NCI-H510A (cell line): ENCODE data around the gene SH2D2A.

Experiments
- DNase-seq: peaks from one replicate; lab custom pipeline; 2025; lab: John Stamatoyannopoulos, UW

Gene SH2D2A

DNA sequence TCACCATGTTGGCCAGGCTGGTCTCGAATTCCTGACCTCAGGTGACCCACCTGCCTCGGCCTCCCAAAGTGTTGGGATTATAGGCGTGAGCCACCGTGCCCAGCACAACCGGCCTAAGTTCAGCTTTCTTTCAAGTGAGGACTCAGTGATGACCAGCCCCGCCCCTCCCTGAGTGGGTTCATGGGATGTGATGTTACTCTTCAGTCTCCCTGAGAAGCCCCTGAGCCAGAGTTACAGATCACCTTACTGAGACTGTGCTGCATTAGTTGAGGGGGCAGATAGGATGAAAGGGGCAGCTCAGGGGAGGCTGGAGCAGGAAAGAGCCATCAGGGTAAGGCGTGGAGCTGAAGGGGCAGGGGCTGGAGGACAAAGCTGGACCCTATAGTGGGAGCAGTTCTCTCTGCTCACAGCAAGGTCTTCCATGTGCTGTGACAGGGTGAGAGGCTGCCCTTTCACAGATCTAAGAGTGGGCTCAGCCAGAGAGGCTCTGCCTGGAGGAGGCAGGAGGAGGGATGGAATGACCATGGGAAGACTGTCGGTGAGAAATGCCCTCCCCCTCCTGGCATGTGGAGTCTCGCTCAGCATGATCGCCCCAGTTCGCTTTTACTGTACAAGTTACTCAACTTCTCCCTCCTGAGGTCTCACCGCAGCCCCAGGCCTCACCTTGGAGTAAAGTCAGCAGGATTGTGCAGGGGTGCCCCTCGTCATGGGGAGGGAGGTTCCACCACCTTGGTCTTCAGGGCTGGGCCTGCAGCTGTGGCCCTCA is 13.4 kb downstream of the SH2D2A start:
- DNase-seq: no peak

DNA sequence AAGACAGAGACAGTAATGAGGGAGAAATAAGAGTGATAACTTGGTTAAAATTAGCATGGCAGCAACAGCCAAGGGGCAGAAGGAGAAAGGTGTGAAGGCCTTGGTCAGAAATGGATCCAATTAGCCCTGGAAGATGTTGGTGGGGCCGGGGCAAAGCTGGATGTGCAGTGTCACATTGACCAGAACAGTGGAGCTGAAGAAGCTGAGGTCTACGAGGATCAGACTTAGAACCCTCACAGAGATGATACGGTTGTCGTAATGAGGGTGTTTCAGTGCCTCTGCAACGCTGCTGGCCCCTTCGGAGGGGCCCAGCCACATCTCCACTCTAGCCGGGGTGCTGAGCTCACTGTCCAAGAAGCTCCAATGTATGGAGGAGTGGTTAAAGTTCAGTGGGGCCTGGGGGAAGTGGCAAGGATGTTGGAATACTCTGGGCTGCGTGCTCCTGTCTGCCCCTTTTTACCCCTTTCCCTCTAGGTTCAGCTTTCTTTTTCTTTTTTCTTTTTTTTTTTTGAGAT is 14.2 kb downstream of the SH2D2A start:
- no peak for DNase-seq

DNA sequence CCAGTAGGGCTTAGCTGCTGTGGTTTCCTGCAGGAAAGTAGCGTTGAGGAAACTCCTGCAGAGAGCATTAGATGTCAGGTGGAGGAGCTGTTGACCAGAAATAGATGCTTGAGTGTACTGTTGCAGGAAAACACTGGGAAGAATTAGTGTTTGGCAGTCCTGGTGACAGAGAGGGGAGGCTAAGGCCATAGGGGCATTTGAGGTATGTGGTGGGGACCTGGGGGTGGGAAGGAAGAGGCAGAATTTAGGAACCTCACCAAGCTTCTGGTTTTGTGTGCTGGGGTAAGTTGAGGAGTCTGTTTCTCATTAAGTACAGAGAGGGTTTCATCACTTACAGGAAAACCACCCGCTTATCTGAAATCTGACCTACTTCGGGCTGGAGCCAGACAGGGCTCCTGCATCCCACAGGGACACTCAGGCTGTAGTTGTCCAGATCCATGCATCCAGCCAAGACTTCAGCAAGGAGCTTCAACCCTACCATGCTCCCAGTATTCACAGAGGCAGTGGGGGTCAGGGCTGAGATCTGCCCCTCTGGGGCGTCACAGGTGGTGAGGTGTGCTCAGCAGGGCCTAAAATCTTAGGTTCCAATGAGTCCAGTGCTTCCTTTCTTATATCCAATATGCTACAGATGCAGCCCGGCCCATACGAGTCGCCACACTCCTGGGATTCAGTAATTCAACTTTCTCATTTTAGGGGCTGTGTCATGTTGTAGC is 15.1 kb downstream of the SH2D2A start:
- DNase-seq: no peak

DNA sequence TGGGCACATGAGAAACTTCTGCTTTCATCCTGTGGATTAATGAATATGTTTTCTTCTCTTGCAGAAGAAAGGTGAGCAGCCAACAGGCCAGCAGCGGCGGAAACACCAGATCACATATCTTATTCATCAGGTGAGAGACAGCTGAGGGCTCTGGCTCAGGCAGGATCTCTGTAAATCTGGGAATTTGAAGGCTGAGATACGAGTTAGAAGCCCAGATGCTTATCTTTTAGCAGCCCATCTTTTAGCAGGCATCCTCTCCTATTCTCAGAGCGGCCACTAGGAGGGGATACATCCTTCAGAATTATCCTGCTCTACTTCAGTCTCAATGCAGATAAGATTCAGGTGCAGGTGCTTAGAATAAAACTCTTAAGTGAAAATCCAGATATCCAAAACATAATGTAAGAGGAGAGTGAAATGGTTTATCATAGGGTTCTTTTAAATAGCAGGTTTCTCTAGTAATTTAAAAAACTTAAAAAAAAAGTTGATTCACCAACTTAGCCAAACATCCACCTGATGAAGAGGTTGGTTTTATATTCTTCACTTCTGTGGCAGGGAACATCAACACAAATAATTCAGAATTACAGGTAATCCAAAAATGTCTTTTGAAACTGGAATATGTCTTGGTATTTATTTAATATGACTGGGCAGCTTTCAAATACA is 19.3 kb downstream of the SH2D2A start:
- DNase-seq: peak; percentile 32

DNA sequence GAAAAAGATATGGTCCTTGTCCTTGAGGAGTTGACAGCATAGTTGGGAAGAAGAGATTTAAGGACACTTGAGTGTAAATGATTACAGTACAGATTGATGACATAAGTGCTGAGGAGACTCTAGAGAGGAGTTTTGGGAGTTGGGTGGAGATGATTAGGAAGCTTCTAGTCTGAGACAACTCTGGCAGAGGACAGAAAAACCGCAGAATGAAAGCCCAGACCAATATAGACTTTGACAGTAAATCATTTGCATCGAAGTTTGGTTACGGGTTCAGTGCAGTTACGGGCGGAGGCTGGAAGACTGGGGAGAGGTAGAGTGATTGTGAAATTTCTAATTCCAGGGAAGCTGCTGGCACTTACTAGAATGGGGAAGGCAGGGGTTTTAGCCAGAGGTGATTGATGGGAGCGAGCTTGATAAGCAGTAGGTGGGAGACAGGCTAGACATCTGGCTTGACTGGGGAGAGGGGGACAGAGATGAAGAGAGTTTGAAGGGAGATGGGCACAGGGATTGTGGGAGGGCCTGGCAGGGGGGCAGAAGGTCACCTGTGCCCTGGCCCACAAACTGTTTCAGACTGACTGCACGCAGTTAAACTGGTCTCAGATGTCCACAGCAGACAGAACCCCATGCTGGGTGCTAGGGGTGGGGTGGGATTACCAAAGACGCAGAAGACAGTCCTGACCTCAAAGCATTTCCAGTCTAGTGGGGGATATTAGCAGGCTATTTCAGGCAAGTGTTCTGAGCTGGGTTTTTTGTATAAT is 20.1 kb downstream of the SH2D2A start:
- DNase-seq: no peak

DNA sequence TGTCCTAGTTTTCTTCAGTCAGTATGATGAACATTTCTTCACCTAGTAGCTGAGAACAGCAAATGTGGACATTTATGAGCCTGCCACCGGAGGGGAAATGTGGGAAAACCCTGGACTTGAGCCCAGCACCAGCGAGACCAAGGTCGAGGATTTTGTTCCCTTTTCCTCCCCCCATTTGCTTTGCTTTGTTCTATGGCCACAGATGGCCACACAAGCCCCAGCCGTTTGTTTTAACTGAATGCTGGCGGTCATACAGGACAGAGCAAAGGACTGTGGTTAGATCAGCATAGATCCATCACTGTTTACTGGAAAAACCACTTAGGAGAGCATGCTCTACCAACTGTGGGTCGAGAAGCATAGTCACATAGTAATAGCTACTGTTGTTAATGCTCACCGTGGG is 20.9 kb downstream of the SH2D2A start:
- DNase-seq: no peak

DNA sequence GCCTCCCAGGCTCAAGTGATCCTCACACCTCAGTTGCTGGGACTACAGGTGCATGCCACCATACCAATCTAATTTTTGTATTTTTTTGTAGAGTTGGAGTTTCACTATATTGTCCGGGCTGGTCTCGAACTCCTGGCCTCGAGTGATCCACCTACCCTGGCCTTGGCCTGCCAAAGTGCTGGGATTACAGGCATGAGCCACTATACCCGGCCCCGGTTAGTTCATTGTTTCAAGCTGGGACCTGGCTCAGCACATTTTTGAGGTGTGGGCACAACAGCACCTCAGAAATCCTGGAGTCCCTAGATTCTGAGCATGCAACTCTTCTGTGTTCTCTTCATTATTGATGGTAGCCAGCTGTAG is 21.3 kb downstream of the SH2D2A start:
- no peak for DNase-seq

DNA sequence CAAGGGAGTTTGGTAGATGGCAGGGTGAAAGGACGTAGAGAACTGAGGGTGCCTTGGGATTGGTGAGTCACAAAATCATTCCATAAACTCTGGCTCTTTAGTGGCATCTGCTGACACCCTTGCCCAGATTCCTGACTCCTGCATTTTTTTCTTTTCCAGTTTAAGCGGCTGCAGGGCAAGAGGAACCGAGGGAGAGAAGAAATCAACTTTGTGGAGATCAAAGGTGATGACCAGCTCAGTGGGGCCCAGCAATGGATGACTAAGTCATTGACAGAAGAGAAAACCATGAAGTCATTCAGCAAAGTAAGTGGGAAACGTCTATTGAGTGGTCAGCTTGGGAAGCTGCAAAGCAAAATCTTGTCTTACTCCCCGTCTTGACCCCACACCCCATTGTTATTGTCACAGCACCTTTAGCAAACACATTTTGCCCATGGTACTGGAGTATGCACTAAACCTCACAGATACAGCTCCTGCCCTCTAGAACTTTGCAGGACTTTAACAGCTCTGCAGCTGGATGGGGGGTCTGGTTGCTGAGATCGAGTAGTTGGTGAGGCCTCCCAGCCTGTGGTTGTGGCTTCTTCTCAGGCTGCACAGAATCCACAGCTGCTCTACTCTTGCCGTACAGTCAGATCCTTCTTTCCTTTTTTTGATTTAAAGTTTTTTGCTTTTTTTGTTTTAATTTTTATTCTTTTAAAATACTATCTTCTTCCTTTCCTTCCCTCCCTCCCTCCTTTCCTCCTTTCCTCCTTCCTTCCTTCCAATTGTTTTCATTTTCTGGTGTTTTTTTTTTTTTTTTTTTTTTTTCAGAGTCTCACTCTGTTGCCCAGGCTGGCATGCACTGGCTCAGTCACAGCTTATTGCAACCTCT is 21.9 kb downstream of the SH2D2A start:
- no peak for DNase-seq

DNA sequence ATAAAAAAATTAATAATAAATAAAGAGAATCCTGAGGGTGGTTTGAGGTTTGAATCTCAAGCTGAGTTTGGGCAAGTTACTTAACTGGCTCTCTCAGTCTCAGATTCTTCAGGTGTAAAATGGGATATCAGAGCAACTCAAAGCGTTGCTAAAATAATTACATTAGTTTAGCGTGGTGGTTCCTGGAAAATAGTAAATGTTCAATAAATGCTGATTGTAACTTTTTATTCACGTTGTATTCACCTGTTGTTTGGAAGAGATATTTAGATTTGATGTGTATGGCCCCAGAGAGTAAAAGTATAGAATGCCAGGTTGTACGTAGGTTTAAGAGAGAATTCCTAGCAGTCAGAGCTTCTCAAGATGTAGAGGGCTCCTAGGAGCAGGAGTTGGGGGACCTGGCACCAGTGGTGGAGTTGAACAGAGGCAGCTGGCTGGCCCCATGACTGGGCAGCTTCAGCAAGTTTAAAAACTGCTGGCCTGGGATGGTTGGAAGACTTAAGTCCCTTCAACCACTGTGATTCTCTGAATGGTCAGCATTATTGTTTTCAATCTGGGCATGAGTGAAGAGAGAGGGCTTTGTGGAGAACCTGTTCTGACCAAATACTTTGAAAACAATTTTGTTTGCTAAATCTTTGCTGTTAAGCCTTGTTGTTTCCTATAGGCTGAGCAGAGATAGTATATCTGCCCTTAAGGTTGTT is 26.9 kb downstream of the SH2D2A start:
- no peak for DNase-seq

DNA sequence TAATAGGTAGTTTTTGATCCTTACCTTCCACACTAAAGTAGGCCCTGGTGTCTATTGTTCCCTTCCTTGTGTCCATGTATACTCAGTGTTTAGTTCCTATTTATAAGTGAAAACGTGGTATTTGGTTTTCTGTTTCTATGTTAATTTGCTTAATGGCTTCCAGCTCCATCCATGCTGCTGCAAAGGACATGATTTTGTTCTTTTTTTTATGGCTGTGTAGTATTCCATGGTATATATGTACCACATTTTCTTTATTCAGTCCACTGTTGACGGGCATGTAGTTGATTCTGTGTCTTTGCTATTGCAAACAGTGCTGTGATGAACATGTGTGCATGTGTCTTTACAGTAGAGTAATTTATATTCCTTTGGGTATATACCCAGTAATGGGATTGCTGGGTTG is 28.5 kb downstream of the SH2D2A start:
- DNase-seq: no peak

DNA sequence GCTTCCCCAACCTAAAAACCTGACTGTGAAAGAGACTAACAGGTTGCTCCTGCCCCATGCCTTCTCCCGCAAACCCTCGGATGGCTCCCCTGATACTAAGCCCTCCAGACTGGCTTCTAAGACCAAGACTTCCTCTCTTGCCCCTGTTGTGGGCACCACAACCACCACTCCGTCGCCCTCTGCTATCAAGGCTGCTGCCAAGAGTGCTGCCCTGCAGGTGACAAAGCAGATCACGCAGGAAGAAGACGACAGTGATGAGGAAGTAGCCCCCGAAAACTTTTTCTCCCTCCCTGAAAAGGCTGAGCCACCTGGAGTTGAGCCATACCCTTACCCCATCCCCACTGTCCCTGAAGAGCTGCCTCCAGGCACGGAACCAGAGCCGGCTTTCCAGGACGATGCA is 30.0 kb downstream of the SH2D2A start:
- no peak for DNase-seq

DNA sequence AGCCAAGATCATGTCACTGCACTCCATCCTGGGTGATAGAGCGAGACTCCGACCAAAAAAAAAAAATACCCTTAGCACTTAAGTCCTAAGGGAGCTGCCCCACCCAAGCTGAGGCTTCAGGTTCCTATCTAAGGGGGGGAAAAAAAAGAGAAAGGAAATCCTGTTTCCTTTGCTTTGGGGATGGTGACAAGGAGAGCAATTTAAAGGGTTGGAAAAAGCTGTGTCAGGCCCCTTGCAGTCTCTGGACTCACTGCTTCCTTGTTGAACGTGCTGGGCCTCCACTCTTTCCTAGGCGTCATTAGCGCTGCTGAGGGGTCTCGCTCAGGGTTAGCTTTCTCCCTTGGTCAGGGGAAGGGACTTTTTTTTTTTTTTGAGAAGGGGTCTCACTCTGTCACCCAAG is 31.2 kb downstream of the SH2D2A start:
- DNase-seq: no peak

DNA sequence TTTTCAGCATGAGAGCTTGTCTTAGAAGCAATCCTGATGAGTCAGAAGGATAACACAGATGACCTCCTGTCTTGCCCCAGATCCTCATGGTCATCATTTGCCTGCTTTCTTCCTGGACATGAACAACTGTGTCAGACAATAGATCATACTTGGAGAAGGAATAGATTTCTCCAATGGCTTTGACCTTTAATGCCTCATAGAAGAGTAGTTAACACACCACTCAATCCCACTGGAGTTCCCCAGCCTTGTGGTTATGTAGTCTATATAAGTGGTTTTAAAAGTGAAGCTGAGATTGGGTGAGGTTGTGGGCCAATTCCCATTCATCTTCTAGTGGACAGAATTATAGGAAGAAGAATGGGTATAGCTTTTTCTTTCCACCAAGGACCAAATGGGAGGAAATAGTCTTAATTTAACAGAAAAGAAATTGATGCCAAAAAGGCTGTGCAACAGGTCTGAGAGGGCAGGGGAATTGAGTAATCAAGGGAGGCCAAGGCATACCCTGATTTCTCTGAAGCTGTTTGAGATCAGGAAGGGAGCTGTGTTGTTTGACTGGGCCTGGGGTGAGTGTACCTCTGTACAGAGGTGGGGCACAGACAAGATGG is 35.0 kb downstream of the SH2D2A start:
- DNase-seq: no peak

DNA sequence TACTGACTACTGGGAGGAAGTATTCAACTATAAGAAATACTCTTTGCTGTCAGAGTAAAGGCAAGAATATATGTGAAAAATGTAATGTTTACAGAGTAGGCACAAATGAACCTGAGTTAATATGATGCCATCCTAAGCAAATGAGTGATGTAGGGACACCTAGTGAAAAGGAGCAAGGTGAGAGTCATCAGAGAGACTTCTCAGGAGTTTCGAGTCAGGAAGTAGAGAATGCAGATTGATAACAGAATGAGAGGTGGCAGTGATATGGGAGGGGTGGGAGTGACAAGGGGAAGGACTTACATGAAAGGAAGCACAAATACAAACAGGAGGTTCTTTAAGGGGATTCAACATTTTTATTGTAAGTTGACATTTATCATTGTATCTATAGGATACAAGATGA is 39.1 kb downstream of the SH2D2A start:
- DNase-seq: no peak

DNA sequence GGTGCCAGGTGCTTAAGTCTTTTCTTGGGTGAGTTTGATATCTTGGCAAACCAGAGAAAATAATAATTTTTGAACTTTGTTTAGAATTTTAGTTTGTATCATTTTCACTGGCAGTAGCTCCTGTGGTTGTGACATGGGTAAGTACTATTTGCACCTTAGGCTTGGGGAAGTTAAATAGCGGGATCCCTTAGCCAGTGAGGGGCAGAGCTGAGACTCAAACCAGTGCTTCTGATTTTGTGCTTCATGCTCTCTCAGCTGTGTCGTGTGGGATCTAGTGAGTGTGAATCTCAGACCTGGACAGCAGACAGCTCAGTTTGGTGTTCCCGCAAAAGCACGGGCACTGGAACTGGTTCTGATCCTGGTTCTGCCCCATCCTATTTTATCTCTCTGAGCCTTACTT is 39.7 kb downstream of the SH2D2A start:
- no peak for DNase-seq

DNA sequence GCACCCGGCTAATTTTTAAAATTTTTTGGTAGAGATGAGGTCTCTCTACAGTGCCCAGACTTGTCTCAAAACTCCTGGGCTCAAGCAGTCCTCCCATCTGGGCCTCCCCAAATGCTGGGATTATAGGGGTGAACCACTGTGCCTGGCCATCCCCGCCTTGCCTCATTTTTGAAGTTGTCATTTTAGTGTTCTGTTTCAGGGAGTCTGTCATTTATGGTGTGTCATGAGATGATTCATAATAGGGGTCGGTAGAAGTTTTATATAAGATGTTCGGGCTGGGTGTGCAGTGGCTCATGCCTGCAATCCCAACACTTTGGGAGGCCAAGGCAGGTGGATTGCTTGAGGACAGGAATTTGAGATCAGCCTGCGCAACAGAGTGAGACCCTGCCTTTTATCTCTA is 40.8 kb downstream of the SH2D2A start:
- no peak for DNase-seq

DNA sequence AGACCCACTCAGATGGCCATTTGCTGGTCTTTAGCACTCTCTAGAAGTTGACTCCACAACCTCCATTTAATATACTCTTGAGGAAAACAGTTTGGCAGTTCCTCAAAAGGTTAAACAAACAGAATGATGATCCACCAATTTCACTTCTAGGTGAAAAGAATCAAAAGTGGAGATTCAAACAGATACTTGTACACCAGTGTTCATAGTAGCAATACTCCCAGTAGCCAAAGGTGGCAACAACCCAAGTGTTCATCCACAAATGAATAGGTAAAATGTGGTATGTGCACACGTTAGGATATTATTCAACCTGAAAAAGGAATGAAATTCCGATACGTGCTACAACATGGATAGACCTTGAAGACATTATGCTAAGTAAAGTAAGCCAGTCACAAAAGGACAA is 43.0 kb downstream of the SH2D2A start:
- DNase-seq: no peak

DNA sequence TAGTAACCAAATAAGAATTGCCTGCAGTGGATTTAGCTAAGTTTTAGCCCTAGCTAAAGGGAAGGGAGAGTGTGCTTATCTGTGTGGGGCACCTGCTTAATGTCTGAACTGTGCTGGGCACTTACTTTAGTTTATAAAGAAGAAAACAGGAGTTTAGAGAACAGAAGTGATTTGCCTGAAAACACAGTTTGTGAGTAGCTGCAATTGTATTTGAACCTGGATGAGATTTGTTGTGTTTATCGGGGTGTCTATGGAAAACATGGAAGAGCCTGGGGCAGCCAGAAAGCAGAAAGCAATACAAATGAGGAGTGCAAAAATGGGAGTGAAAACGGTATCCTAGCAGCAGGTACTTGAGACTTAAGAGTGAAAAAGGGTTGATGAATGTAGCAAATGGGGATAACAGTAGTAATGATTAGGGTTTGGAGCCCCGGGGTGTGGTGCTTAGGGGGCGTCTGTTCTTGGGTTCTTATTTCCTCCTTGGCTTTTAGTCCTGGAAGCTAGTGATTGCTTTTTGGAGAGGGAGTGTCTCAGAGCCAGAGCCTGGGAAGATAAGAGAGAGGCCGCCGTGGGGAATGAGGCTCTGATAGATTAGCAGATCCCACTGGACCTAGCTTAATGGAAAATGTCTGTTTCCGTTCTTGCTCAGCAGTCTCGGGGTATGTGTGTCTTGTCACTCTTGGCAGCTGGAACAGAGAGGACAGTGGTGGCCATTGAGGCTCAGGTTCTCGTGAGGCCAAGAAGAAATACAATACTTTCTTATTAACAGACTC is 43.7 kb downstream of the SH2D2A start:
- DNase-seq: no peak

DNA sequence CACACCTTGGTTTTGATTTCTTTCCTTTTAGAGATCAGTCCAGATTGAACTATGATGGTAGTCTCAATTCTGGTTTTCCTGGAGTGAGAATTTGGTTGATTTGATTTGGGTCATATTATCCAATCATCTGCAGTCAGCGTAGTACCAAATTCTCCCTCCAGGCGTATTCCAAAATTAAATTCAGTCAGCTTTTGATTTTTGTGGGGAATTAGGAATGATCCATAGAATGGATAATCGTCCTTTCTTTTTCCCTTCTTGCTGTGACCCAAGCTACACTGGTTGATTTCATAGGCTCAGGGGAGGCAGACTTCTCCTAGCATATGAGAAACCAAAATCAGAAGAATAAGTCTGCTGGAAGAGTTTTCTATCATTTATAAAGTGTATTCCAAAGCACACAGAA is 44.4 kb downstream of the SH2D2A start:
- no peak for DNase-seq
